H1 (cell line): Measurements from ENCODE around the gene DDX49. TPM values are rescaled to one million over a fixed set of nuclear protein-coding genes. Genes with fewer than 3 reads are reported as not detected.

Source experiments
- NRF1 ChIP-seq: IDR thresholded peaks from 2 replicates; pipeline ENCODE4 v1.6.1; 2011; ENCODE audit warnings: mild to moderate bottlenecking, low read depth, low read length, improper control_type of control experiment
- SP4 ChIP-seq: IDR thresholded peaks from 2 replicates; pipeline ENCODE4 v1.6.1; 2012; ENCODE audit warnings: low read length, inconsistent platforms
- polyA plus RNA-seq, 7 experiments: library from polyadenylated mRNA; depleted of rRNA in 3 of 7; stranded (reverse) in 5 of 7; unstranded in 2 of 7; fragments of >200 nt in 5 of 7; fragments of 200-250 nt in 2 of 7; gene quantifications; 1 replicate in 5 of 7; 2 replicates in 1 of 7; 4 replicates in 1 of 7; pipeline versions ENCODE4 v1.2.1 to v1.2.3, GENCODE V29; 2011 to 2013; ENCODE audit warnings: missing spikeins in 2 of 7, mixed read lengths in 2 of 7
- total RNA-seq: library from RNA; stranded (reverse); fragmentation: NEBNext Ultra II Directional; extraction: Animal tissue kit (Norgen Biotek cat#: 25700); gene quantifications from 2 replicates; pipeline ENCODE4 v1.2.1, GENCODE V29; 2021

The DDX49 gene
- total and polyA plus RNA-seq, 2 of the 8 experiments (the other 6 are each of a cell fraction or from before 2014, with no cell fraction given), result 41.3 to 46.5 TPM

GRCh38 chr19:18964121-18964520 lies 44.6 kb downstream of the DDX49 start (continued):
- no peak for TF ChIP-seq NRF1
- no peak for TF ChIP-seq SP4
- TF ChIP-seq, all 59 proteins: peak for 0
